Stimulated activated naive CD4-positive, alpha-beta T cell treated with Interleukin-2 at 50 U/mL for 16 hours (primary cell): ENCODE results near the gene FBXO31.

Experiments used
- DNase-seq: peaks from one replicate; lab custom pipeline; 2025; lab: John Stamatoyannopoulos, UW

The FBXO31 gene, protein sequence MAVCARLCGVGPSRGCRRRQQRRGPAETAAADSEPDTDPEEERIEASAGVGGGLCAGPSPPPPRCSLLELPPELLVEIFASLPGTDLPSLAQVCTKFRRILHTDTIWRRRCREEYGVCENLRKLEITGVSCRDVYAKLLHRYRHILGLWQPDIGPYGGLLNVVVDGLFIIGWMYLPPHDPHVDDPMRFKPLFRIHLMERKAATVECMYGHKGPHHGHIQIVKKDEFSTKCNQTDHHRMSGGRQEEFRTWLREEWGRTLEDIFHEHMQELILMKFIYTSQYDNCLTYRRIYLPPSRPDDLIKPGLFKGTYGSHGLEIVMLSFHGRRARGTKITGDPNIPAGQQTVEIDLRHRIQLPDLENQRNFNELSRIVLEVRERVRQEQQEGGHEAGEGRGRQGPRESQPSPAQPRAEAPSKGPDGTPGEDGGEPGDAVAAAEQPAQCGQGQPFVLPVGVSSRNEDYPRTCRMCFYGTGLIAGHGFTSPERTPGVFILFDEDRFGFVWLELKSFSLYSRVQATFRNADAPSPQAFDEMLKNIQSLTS

DNA sequence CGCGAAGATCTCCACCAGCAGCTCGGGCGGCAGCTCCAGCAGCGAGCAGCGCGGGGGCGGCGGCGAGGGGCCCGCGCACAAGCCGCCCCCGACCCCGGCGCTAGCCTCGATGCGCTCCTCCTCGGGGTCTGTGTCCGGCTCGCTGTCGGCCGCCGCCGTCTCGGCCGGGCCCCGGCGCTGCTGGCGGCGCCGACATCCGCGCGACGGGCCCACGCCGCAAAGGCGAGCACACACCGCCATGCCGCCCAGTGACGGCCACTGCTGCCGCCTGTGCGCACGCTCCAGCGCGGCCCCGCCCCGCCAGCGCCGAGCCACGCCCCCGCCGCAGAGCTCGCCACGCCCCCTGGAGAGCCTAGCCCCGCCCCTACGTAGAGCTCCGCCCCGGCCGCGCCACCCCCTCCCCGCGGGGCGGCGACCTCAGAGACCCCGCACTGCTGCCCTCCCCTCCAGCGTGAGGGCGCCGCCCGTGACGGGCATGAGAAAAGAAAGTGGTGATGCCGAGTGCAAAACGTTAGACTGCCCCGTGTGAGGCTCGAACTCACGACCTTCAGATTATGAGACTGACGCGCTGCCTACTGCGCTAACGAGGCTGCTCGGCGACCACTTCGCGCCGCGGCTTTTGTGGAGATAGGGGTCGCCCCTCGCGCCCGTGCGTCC lies at the start of gene FBXO31:
TSS of gene FBXO31 (minus strand) at position 272 of the 657 bp plus-strand sequence. CDS start at position 240, 32 bp downstream.
- peak; percentile 86 for DNase-seq

GRCh38 chr16:87432330-87432915 lies 48.8 kb upstream of the FBXO31 start:
- no peak for DNase-seq

- DNase-seq = no peak
Observed at GRCh38 chr16:87431926-87432325, 48.4 kb upstream of the FBXO31 start.

GRCh38 chr16:87426423-87427215 lies 43.0 kb upstream of the FBXO31 start:
- DNase-seq = no peak

- DNase-seq = no peak
Observed at GRCh38 chr16:87425941-87426340, 42.4 kb upstream of the FBXO31 start.

DNA sequence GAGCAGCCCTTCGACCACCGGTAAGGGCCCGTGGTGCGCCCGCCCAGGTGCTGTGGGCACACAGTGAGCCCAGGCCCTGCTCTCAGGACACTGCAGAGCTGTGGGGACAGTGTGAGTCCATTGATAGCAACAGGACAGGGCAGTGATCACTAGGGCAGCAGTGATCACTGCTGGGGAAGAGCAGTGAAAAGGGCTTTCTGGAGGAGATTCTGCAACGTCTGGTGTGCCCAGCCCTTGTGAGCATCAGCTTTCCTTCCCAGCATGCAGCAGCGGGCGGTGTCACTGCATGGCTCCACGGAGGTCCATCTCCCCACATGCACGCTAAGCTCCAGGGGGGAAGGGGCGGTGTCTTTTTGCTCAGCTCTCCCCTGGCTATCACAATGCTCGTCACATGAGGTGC lies 40.7 kb upstream of the FBXO31 start:
- DNase-seq = no peak

- no peak for DNase-seq
Observed at GRCh38 chr16:87423429-87423828, 39.9 kb upstream of the FBXO31 start.

- no peak for DNase-seq
Observed at GRCh38 chr16:87422106-87422505, 38.5 kb upstream of the FBXO31 start.

DNA sequence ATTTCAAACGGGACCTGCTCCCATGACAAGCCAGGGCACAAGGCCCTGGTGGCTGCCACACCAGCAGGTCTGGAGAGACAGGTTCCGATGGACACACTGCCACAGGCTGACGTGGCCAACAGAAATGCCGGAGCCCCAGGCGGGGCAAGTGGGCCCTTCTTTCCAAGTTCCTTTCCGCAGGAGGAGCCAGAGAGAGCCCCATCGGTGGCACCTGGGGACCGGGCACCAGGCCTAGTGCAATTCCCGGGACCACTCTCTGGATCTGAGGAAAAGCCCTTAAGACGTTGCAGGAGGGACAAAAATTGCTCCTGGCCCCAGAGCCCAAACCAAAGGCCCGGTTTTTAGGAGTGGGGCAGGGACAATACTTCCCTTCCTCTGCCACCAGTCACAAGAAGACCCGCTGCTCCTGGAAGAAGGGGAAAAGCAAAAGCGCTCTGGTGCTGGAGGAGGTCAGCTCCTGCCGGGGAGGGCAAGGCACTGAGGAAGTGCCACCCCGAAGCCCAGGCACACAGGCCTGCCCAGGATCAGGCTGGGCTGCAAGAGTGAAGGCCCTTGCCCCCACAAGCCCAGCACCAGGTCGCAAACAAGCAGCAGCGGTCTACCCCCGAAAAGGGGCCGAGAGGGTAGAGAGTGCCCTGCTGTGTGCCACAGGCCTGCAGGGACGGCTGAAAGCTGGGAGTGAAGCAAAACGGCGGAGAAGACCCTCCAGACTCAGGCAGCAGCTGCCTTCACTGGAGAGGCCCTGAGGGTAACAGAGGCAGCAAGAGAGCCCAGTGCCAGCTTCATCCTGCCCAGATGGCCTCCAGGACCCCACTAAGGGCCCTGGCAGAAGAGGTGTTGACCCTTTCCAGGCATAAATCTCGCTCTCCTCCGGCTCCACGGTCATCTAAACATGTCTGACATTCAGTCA lies 37.7 kb upstream of the FBXO31 start:
- no peak for DNase-seq

- DNase-seq = no peak
Observed at GRCh38 chr16:87420026-87421002, 36.7 kb upstream of the FBXO31 start.

- no peak for DNase-seq
Observed at GRCh38 chr16:87418644-87419043, 35.1 kb upstream of the FBXO31 start.

GRCh38 chr16:87418216-87418615 lies 34.6 kb upstream of the FBXO31 start:
- no peak for DNase-seq

- no peak for DNase-seq
Observed at GRCh38 chr16:87417528-87417910, 33.9 kb upstream of the FBXO31 start.

DNA sequence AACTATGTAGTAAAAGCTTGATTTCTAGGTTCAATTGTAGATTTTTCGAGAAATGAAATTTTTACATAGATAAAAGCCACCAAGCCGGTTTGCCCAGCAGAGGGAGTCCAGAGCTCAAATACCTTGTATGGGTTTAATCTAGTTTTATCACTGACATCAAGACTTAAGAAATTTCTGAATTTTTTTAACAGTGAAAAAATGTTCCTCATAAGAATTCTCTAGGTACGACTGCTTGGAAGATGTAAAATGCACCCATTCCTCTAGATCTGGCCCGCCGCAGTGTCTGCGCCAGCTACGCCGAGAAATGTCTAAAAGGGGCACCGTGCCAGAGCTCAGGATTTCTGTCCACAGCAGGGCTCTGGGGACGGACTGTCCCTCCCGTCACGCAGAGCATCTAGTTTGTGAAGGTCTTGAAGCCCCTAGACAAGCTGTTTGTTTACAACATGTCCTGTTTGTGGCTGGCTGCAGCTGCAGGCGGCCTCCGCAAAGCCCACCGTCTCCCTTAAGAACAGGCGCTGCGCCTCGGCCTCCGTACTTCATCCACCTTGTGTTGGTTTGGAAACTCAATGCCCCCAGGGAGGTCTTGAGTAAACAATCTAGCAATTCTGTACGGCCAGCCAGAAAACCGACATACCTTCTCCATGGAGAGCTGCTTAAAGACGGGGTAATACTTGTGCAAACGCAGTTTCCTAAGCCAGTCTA lies 33.4 kb upstream of the FBXO31 start:
- DNase-seq = peak; percentile 4

- DNase-seq = no peak
Observed at GRCh38 chr16:87415441-87415840, 31.9 kb upstream of the FBXO31 start.

- no peak for DNase-seq
Observed at GRCh38 chr16:87414251-87414680, 30.7 kb upstream of the FBXO31 start.

DNA sequence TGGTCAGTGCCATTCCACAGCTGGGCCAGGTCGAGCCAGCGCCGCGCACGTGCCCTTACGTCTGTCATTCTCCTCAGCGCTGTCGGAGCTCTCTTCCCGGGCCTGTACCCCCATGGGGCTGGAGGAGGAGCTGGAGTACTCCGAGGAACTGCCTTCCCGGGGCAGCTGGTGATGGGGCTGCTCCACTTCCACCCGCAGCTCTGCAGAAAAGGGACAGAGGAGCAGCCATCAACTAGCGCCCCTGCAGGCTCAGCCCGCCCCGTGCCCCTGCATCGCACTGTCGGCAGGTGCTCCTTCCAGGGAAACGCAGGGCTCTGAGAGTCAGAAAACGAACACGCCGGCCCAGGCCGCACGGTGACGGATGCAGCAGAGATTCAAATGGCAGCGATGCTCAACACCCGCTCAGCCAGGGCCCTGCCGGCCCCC lies 29.4 kb upstream of the FBXO31 start:
- no peak for DNase-seq

DNA sequence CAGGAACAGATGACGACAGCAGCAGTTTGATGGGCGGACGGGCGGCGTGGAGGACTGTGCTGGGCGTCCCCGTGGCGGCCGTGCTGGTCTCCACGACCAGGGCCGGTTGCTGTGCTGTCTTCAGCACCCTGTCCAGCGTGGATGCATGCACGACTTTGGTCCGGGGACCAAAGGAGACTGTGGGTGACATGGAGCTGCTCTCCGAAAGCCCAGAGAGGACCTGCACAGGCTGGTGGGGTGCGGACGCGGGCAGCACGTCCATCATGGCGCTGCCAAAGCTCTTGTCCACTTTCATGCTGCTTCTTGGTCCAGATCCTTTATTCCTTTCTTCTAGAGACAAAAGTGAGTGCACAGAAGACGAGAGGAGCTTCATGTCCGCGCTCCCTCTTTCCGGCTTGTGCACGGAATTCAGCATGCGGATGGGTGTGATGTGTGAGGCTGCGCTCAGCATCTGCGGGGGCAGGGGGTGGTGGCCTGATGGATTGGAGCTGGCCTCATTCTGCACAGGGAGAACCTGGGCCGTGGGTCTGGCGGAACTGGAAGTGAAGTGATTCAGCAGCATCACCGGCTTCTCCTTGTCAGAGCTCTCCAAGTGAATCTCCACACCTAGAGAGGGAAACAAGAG lies 28.9 kb upstream of the FBXO31 start:
- DNase-seq = no peak
